Upper lobe of left lung (tissue), 6 donors: Measurements from ENCODE around the gene PPP1R26. TPM values are rescaled to one million over a fixed set of nuclear protein-coding genes. Genes with fewer than 3 reads are reported as not detected.

ENCODE experiments used
- ATAC-seq, 2 donors: fragments of 200-7000 bp; cut with Tn5 transposase; one replicate each; pipeline ENCODE4 v1.9.1; 2022; ENCODE audit warnings: mild to moderate bottlenecking in 2 of 2, moderate library complexity in 2 of 2; ENCODE audit not compliant: low FRiP score in 2 of 2
- DNase-seq, 2 donors: peaks; one replicate each; pipeline ENCODE4 v3.0.0-alpha.2; 2019 to 2020
- H3K27ac ChIP-seq, 4 donors: fragments of 200-600 bp; sonication (generic); one replicate each; pipeline ENCODE4 v1.5.1; 2016 to 2019
- H3K27me3 ChIP-seq, 4 donors: fragments of 200-600 bp; sonication (generic); one replicate each; pipeline ENCODE4 v1.5.1; 2017 to 2019
- H3K36me3 ChIP-seq, 4 donors: fragments of 200-600 bp; sonication (generic); one replicate each; pipeline ENCODE4 v1.5.1; 2016 to 2019
- H3K4me1 ChIP-seq, 4 donors: fragments of 200-600 bp; sonication (generic); one replicate each; pipeline ENCODE4 v1.5.1; 2018 to 2019
- H3K4me3 ChIP-seq, 4 donors: fragments of 200-600 bp; sonication (generic); one replicate each; pipeline ENCODE4 v1.5.1; 2017 to 2019; ENCODE audit warnings: mild to moderate bottlenecking in 2 of 4, moderate library complexity in 1 of 4
- H3K9me3 ChIP-seq, 4 donors: fragments of 200-600 bp; sonication (generic); one replicate each; pipeline ENCODE4 v1.5.1; 2018 to 2019
- EP300 ChIP-seq, 4 donors: sonication (generic); formaldehyde crosslinking; IDR thresholded peaks; one replicate each; pipeline ENCODE4 v1.5.1; 2017; ENCODE audit warnings: antibody characterized with exemption in 4 of 4, control low read depth in 2 of 4
- POLR2A ChIP-seq, 4 donors: fragments of 450-650 bp; IDR thresholded peaks; one replicate each; pipeline ENCODE4 v1.5.1; 2016 to 2017; ENCODE audit warnings: antibody characterized with exemption in 4 of 4, mild to moderate bottlenecking in 2 of 4
- POLR2AphosphoS5 ChIP-seq, 2 donors: sonication (generic); formaldehyde crosslinking; IDR thresholded peaks; one replicate each; pipeline ENCODE4 v1.5.1; 2017; ENCODE audit warnings: antibody characterized with exemption in 2 of 2
- WGBS, 2 donors: methylation state at CpG; one replicate each; pipeline ENCODE4 v1.1.5; 2017 to 2018; 5-methylcytosine and 5-hydroxymethylcytosine counted together
- total RNA-seq, 6 donors: library from RNA; depleted of rRNA in 4 of 6; stranded (reverse); fragments of >200 nt in 4 of 6; gene quantifications; one replicate each; pipeline versions ENCODE4 v1.1.0 to v1.2.1, GENCODE V29; 2016 to 2021
- TF ChIP-seq, protein P1 (sequence below), 6 experiments: fragments of 450-650 bp in 4 of 6; fragments of 200-600 bp in 2 of 6; sonication (generic) in 2 of 6; IDR thresholded peaks; one replicate each; pipeline ENCODE4 v1.5.1; 2016 to 2019; ENCODE audit warnings: antibody characterized with exemption in 6 of 6
- donor health status: DM: no; HTN: no; CAD: no; lungs with moderate emphysema.
- donor health status: DM: no; HTN: yes; CAD: no; lungs with severe emphysema.

The PPP1R26 gene
- total RNA-seq, 6 donors from 2014 or later: 25.6 to 48.6 (median 33.8) TPM

DNA sequence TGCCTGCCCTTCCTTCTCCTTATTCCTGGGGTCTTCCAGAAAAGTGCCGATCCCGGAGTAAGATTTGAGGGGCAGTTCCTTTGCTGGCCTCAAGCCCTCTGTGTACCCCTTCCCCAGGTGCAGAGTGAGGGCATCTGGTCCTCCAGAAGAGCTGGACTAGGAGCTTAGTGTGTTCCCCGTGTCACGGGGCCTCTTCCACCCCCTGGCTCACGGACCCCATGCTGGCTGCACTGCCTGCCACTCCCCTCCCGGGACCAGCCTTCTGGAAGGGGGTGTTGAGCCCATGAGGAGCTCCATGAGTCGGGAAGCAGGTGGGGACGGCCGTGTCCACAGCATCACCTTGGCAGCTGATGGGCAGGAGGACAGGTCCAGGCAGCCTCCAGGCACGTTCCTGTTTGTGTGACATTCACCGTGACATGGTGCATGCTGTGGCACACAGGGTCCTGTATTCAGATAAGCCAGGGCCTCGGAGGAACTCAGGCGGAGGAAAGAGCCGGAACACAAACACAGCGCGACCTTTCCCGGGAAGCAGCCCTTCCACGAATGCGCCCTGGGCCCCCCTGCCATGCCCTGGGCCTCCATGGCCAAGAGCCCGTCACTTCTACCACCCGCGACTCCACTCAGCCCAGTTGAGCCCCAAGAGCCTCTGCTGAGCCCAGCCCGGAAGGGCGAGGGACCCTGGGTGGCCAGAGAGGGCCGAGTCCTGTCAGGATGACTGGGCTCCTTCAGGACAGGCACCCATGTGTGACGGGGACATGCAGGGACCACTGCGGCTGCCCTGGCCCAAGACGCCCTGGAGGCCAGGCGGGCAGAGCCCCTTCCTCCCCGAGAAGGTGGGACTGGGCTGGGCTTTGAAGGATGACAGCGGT is 35.7 kb downstream of the PPP1R26 start:
- no peaks in the 10 kb centered on the region for H3K9me3 ChIP-seq
- H3K4me3 ChIP-seq: no peak overlapping the region
- TF ChIP-seq POLR2AphosphoS5 (IDR thresholded peaks at IDR 0.05): no peak
- no peak for TF ChIP-seq POLR2A (IDR thresholded peaks at IDR 0.05)
- TF ChIP-seq EP300 (IDR thresholded peaks at IDR 0.05): no peak
- TF ChIP-seq, protein P1, sequence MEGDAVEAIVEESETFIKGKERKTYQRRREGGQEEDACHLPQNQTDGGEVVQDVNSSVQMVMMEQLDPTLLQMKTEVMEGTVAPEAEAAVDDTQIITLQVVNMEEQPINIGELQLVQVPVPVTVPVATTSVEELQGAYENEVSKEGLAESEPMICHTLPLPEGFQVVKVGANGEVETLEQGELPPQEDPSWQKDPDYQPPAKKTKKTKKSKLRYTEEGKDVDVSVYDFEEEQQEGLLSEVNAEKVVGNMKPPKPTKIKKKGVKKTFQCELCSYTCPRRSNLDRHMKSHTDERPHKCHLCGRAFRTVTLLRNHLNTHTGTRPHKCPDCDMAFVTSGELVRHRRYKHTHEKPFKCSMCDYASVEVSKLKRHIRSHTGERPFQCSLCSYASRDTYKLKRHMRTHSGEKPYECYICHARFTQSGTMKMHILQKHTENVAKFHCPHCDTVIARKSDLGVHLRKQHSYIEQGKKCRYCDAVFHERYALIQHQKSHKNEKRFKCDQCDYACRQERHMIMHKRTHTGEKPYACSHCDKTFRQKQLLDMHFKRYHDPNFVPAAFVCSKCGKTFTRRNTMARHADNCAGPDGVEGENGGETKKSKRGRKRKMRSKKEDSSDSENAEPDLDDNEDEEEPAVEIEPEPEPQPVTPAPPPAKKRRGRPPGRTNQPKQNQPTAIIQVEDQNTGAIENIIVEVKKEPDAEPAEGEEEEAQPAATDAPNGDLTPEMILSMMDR (IDR thresholded peaks at IDR 0.05): no peak
- ATAC-seq (peak in 1 of 2 donors; percentile 29), DNase-seq (peak; percentile 19 to 74)
- H3K27me3 ChIP-seq: no peaks in the 10 kb centered on the region
- WGBS, 2 donors: 81 to 90% methylated on average over 17 to 31 of the region's 31 CpGs
- H3K4me1 ChIP-seq: no peaks in the 10 kb centered on the region
- H3K36me3 ChIP-seq: no peaks in the 10 kb centered on the region
- H3K27ac ChIP-seq: no peak overlapping the region

DNA sequence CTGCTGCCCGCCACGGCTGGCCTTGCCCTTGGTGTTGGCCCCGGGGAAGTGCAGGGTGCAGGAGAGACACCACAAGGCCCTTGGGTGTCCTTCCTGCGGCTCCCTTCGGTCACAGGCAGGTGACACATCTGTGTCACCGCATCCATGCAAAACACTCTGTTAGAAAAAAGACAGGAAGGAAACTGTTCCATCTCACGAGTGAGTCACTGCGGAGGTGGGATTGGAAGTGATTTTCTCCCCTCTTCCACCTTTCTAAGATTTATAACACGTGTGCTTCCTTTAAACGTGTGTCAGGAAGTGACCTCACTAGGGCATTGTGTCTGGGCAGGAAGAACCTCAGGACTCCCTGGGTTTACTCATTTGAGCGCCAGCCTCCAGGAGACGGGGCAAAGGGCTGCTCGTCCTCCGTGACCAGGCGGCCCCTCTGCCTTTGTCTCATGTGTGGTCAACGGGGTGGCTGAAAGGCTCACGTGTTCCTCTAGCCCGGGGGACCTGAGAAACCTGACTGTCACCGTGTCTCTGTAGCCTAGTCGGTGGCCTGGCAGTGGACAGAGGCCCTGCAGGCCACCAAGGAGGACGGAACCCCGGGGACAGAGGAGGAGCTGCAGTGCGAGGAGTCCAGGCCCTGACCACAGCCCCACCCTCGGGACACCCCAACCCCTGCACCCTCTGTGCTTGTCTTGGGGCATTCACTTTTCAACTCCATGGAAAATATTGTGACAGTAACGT is 36.7 kb downstream of the PPP1R26 start:
- ATAC-seq (no peak), DNase-seq (peak; percentile 5 to 38)
- H3K27me3 ChIP-seq: no peaks in the 10 kb centered on the region
- no peaks in the 10 kb centered on the region for H3K36me3 ChIP-seq
- no peak overlapping the region for H3K27ac ChIP-seq
- H3K4me3 ChIP-seq: no peak overlapping the region
- H3K4me1 ChIP-seq: no peaks in the 10 kb centered on the region
- TF ChIP-seq EP300 (IDR thresholded peaks at IDR 0.05) (no peak), POLR2A (IDR thresholded peaks at IDR 0.05) (no peak), POLR2AphosphoS5 (IDR thresholded peaks at IDR 0.05) (no peak)
- TF ChIP-seq, protein P1 (IDR thresholded peaks at IDR 0.05): no peak
- WGBS, 2 donors: 48 to 67% methylated on average over 13 to 25 of the region's 25 CpGs
- no peaks in the 10 kb centered on the region for H3K9me3 ChIP-seq

DNA sequence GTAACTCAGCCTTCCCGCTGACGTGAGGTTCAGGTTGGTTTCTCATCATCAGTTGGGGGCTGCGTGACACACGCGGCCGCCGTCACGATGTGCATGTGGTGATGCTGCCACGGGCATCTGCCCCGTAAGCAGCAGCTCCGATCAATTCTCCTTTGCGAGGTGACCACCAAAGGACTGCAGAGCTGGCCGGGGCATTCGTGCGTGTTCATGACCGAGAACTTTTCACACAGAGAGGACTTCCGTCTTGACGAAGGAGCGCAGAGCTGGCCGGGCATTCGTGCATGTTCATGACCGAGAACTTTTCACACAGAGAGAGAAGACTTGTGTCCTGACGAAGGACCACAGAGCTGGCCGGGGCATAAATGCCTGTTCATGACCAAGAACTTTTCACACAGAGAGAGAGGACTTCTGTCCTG is 37.8 kb downstream of the PPP1R26 start:
- Histone ChIP-seq H3K9me3 (no peaks in the 10 kb centered on the region), H3K4me3 (no peak overlapping the region), H3K27me3 (no peaks in the 10 kb centered on the region), H3K27ac (no peak overlapping the region), H3K4me1 (no peaks in the 10 kb centered on the region), H3K36me3 (no peaks in the 10 kb centered on the region)
- ATAC-seq: no peak
- TF ChIP-seq, protein P1 (IDR thresholded peaks at IDR 0.05): no peak
- 92 to 94% methylated on average over 23 to 24 of the region's 24 CpGs for WGBS, 2 donors
- DNase-seq: peak; percentile 9 to 70

DNA sequence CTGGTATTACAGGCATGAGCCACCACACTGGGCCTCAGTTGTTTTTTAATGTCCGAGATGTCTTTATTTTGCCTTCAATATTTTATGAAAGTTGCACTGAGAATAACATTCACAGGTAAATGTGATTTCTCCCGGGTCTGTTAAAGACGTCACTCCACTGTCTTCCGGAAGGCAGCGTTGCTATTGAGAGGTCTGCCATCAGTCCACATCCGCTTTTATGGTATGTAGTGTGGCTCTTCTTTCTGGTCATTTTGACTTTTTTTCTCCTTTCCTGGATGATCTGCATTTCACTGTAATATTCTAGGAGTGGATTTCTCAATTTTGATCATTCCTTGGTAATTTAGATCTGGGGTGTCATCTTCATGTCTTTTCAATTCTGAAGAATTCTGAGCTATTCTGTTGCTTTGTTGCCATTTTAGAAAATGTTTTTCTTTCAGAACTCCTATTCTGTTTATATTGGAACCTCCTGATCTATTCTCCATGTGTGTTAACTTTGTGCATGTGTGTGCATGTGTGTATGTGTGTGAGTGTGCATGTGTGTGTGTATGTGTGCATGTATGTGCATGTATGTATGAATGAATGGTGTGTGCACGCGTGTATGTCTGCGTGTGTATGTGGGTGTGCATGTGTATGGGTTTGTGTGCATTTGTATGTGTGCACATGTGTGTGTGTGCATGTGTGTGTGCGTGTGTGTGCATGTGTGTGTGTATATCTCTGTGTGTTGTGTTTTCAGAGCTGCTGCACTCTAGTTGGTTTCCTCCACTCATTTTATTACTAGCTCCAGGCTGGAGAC is 39.8 kb downstream of the PPP1R26 start:
- Histone ChIP-seq H3K4me1 (no peaks in the 10 kb centered on the region), H3K9me3 (no peaks in the 10 kb centered on the region), H3K27ac (no peak overlapping the region), H3K4me3 (no peak overlapping the region), H3K27me3 (no peaks in the 10 kb centered on the region), H3K36me3 (no peaks in the 10 kb centered on the region)
- TF ChIP-seq POLR2AphosphoS5 (IDR thresholded peaks at IDR 0.05): no peak
- no peak for TF ChIP-seq EP300 (IDR thresholded peaks at IDR 0.05)
- TF ChIP-seq, protein P1 (IDR thresholded peaks at IDR 0.05): no peak
- TF ChIP-seq POLR2A (IDR thresholded peaks at IDR 0.05): no peak
- DNase-seq (no peak), ATAC-seq (no peak)
- 94 to 96% methylated on average over 10 of the region's 10 CpGs for WGBS, 2 donors
